HepG2 (cell line): ENCODE measurements around the gene SEMA3B. TPM values are rescaled to one million over a fixed set of nuclear protein-coding genes. Genes with fewer than 3 reads are reported as not detected.

Experiments used
- ATAC-seq: fragments of 200-7000 bp; cut with Tn5 transposase; 3 replicates; pipeline ENCODE4 v1.9.1; 2020; ENCODE audit warnings: mild to moderate bottlenecking, moderate library complexity
- BruUV-seq: library from RNA; stranded (reverse); fragments of 400-500 nt; replicated peaks from 2 replicates; lab custom pipeline; 2021; lab: Mats Ljungman, UMichigan
- CTCF ChIA-PET: fragments of 300-600 bp; formaldehyde crosslinking; extraction: SDS; loops from one replicate; lab custom pipeline; 2021; ENCODE audit warnings: low total read pairs, inconsistent platforms, low intra/inter-chr PET ratio; lab: Yijun Ruan, JAX
- POLR2A ChIA-PET: fragments of 350-600 bp; sonication (Branson Sonifier 250); formaldehyde crosslinking; loops from one replicate; lab custom pipeline; 2020; ENCODE audit warnings: antibody characterized with exemption, inconsistent platforms; lab: Yijun Ruan, JAX
- DNase-seq: peaks from one replicate; pipeline ENCODE4 v3.0.0-alpha.2; 2015; ENCODE audit warnings: low spot score
- FAIRE-seq: peaks from 3 replicates; lab custom pipeline; 2011; peaks lifted over from hg19 to GRCh38; lab: Jason Lieb, UNC
- H2AFZ ChIP-seq: one replicate; pipeline ENCODE4 v1.6.1; 2011; ENCODE audit warnings: low read length, inconsistent platforms
- H3K27ac ChIP-seq: fragments of 300-600 bp; 3 replicates; pipeline ENCODE4 v1.8.0; 2011; ENCODE audit warnings: mixed run types, mild to moderate bottlenecking, mixed read lengths, low read length, inconsistent platforms; ENCODE audit not compliant: insufficient read depth; ENCODE audit errors: extremely low read length
- H3K27me3 ChIP-seq, 2 experiments: fragments of 200-600 bp in 1 of 2; 2 replicates in 1 of 2; 3 replicates in 1 of 2; pipeline versions ENCODE4 v1.6.0 to v1.8.0; 2011; ENCODE audit warnings: low read length in 2 of 2, mild to moderate bottlenecking in 2 of 2, moderate library complexity in 2 of 2, inconsistent platforms in 1 of 2; ENCODE audit not compliant: insufficient read depth in 2 of 2, control insufficient read depth in 1 of 2
- H3K36me3 ChIP-seq, 2 experiments: fragments of 200-600 bp in 1 of 2; replicated peaks in 1 of 2; 2 replicates in 1 of 2; 3 replicates in 1 of 2; pipeline versions ENCODE4 v1.5.1 to v1.8.0; 2011; ENCODE audit warnings: low read length in 2 of 2, inconsistent platforms in 1 of 2; ENCODE audit not compliant: insufficient read depth in 2 of 2, control insufficient read depth in 1 of 2
- H3K4me1 ChIP-seq: 2 replicates; pipeline ENCODE4 v1.5.1; 2012; ENCODE audit warnings: low read length, inconsistent platforms; ENCODE audit not compliant: insufficient read depth
- H3K4me2 ChIP-seq: 2 replicates; pipeline ENCODE4 v1.6.0; 2011; ENCODE audit warnings: low read depth, low read length, inconsistent platforms
- H3K4me3 ChIP-seq, 3 experiments: fragments of 200-600 bp in 1 of 3; sonication (generic), shearing (Covaris generic) in 1 of 3; replicated peaks in 1 of 3; 2 replicates each; pipeline ENCODE4 v1.5.1; 2011 to 2016; ENCODE audit warnings: low read length in 3 of 3, inconsistent platforms in 2 of 3, low read depth in 2 of 3, mild to moderate bottlenecking in 2 of 3, control low read depth in 1 of 3, mixed read lengths in 1 of 3; ENCODE audit not compliant: insufficient read depth in 1 of 3
- H3K79me2 ChIP-seq: one replicate; pipeline ENCODE4 v1.6.1; 2011; ENCODE audit warnings: low read length, inconsistent platforms; ENCODE audit not compliant: insufficient read depth
- H3K9ac ChIP-seq: 2 replicates; pipeline ENCODE4 v1.6.0; 2011; ENCODE audit warnings: mild to moderate bottlenecking, low read depth, low read length, inconsistent platforms; ENCODE audit not compliant: insufficient read depth
- H3K9me3 ChIP-seq: 2 replicates; pipeline ENCODE4 v1.5.1; 2012; ENCODE audit warnings: mild to moderate bottlenecking, low read length
- H4K20me1 ChIP-seq: 2 replicates; pipeline ENCODE4 v1.6.0; 2011; ENCODE audit warnings: inconsistent platforms, mild to moderate bottlenecking, low read length, moderate library complexity; ENCODE audit not compliant: insufficient read depth
- GABPA ChIP-seq, 2 experiments: IDR thresholded peaks; 2 replicates each; pipeline ENCODE4 v1.6.1; 2011 to 2016; ENCODE audit warnings: low read depth in 2 of 2, low read length in 1 of 2, missing biosample characterization in 1 of 2, missing genetic modification characterization in 1 of 2
- MAFG ChIP-seq: sonication (generic); formaldehyde crosslinking; IDR thresholded peaks from 2 replicates; pipeline ENCODE4 v1.5.1; 2020; ENCODE audit warnings: mild to moderate bottlenecking, missing genetic modification reagents
- SMAD9 ChIP-seq: sonication (generic); formaldehyde crosslinking; IDR thresholded peaks from 2 replicates; pipeline ENCODE4 v1.5.1; 2020; ENCODE audit warnings: mild to moderate bottlenecking, missing genetic modification reagents
- SYNCRIP ChIP-seq: fragments of 200-400 bp; formaldehyde crosslinking; IDR thresholded peaks from 2 replicates; pipeline ENCODE4 v1.6.1; 2018; ENCODE audit warnings: mild to moderate bottlenecking, low read depth, low read length; ENCODE audit not compliant: insufficient read depth
- WGBS: methylation state at CpG from one replicate; pipeline ENCODE4 v1.1.6; 2017; ENCODE audit warnings: low lambda C conversion rate; 5-methylcytosine and 5-hydroxymethylcytosine counted together
- in situ Hi-C: cut with HindIII; loops from 2 replicates; pipeline ENCODE4 v1.10.0; 2017; ENCODE audit warnings: low pct_unique_long_range_greater_than_20kb; ENCODE audit not compliant: extremely low pct_ligation_motif_present
- intact Hi-C: fragments of 100-400 bp; cut with micrococcal nuclease; formaldehyde crosslinking; loops from one replicate; pipeline ENCODE4 v1.10.0; 2022; ENCODE audit not compliant: unreplicated experiment
- polyA plus RNA-seq, 8 experiments: library from polyadenylated mRNA; depleted of rRNA in 3 of 8; stranded (reverse) in 7 of 8; unstranded in 1 of 8; fragments of >200 nt; fragmentation: Illumina TruSeq in 4 of 8; extraction: Trizol in 4 of 8; gene quantifications; 2 replicates each; pipeline versions ENCODE4 v1.2.1 to v1.2.3, GENCODE V29; 2011 to 2016; ENCODE audit warnings: low read depth in 4 of 8, missing spikeins in 1 of 8, mixed read lengths in 1 of 8; ENCODE audit not compliant: insufficient read depth in 1 of 8
- total RNA-seq, 5 experiments: library from RNA; depleted of rRNA; stranded (reverse); fragments of >200 nt; fragmentation: Illumina TruSeq; extraction: Trizol; gene quantifications; 2 replicates each; pipeline ENCODE4 v1.2.3, GENCODE V29; 2016; ENCODE audit warnings: low read depth in 1 of 5
- TF ChIP-seq, protein P1 (sequence below): sonication (generic); formaldehyde crosslinking; IDR thresholded peaks from 2 replicates; pipeline ENCODE4 v1.4.0; 2020; ENCODE audit warnings: missing genetic modification reagents
- TF ChIP-seq, protein P2 (sequence below): IDR thresholded peaks from 2 replicates; pipeline ENCODE4 v1.6.1; 2016

SEMA3B gene
- total and polyA plus RNA-seq, 2 of the 13 experiments (the other 11 are each of a cell fraction or from before 2014, with no cell fraction given), result 93.2 to 158 TPM

DNA sequence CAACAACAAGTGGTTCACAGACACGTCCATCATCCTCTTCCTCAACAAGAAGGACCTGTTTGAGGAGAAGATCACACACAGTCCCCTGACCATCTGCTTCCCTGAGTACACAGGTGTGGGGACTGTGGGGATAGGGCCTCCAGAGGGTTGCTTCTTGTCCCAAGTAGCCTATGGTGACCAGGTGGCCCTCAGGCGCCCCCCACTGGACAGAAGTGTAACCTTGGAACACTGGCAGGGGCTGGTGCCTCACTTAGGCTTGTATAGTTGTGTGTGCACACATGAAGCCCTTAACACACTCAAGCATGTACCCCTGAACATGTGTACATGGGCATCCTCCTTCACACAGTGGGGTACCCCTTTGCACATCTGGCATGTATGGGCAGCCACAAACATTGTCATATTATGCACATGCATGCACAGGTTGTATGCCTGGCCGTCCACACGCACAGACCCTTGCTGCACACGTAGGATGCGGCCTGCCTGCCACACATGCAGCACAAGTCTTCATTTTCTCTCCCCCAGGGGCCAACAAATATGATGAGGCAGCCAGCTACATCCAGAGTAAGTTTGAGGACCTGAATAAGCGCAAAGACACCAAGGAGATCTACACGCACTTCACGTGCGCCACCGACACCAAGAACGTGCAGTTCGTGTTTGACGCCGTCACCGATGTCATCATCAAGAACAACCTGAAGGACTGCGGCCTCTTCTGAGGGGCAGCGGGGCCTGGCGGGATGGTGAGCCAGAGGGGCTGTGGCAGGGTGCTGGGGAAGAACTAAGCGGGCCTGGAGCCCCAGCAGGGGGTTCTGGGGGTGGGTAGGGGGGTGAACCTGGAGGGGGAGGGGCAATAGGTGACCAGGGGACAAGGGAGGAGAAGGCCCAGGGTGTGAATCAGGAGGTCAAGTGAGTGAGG lies 11.7 kb upstream of the SEMA3B start (continued):
- TF ChIP-seq SMAD9 (no peak), GABPA (IDR thresholded peaks at IDR 0.05; ENCODE audit: low read depth, low read length) (no peak), GABPA (CRISPR knock-in tag; IDR thresholded peaks at IDR 0.05; ENCODE audit: low read depth) (peak; percentile 53; the same call in 1 of the 2 replicates)

DNA sequence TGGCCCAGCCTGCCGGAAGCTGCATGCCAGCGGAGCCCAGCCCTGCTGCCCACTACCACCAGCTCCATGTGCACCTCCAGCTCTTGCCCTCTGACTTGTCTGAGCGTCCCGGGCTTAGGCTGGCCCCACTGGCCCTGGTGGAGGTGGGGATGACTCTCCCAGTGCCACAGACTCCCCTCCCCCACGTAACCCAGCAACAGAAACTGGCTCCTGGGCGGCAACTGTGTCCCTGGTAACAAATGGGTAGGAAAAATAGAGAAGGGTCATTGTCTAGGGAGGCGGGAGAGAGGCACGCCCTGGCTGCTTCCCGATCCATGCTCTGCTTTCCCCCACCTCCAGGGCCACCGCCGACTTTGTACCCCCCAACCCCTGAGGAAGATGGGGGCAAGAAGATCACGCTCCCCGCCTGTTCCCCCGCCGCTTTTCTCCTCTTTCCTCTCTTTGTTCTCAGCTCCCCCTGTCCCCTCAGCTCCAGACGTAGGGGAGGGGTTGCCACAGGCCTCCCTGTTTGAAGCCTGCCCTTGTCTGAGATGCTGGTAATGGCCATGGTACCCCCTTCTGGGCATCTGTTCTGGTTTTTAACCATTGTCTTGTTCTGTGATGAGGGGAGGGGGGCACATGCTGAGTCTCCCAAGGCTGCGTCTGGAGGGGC lies 10.8 kb upstream of the SEMA3B start:
- POLR2A ChIA-PET, result interaction anchor here (0.6 to 8.0 kb wide), 5 partner anchors 13 to 66 kb away, joined by 3 to 155 read pairs (median 8); partner anchors contain the start of genes GNAI2 and SEMA3B

More for the DNA sequence above, 10.8 kb upstream of the SEMA3B start:
- peaks cover 12% of the 10 kb centered on the region for H3K79me2 ChIP-seq
- H3K4me2 ChIP-seq, result no peak overlapping the region
- no peaks in the 10 kb centered on the region for H3K27me3 ChIP-seq
- H3K4me1 ChIP-seq, result peaks cover 45% of the 10 kb centered on the region
- no peak overlapping the region for H2AFZ ChIP-seq
- no peak overlapping the region for H3K4me3 ChIP-seq
- CTCF ChIA-PET, result interaction anchor here (1.1 to 3.1 kb wide), 3 partner anchors 15 to 66 kb away, joined by 4 to 81 read pairs (median 26); no protein-coding TSS in a partner anchor
- intact Hi-C loops (no loop called here), in situ Hi-C loops (no loop called here)
- DNase-seq (no peak), FAIRE-seq (no peak), ATAC-seq (no peak)
- H3K36me3 ChIP-seq, result peaks cover 16 to 28% of the 10 kb centered on the region in 2 experiments
- H4K20me1 ChIP-seq, result no peaks in the 10 kb centered on the region
- H3K9me3 ChIP-seq, result no peaks in the 10 kb centered on the region
- BruUV-seq, result no TSS peak
- no peak overlapping the region for H3K27ac ChIP-seq
- WGBS, result 98% methylated on average over 13 of the region's 17 CpGs
- no peak for TF ChIP-seq SMAD9
- TF ChIP-seq MAFG, result no peak
- TF ChIP-seq, protein P1, sequence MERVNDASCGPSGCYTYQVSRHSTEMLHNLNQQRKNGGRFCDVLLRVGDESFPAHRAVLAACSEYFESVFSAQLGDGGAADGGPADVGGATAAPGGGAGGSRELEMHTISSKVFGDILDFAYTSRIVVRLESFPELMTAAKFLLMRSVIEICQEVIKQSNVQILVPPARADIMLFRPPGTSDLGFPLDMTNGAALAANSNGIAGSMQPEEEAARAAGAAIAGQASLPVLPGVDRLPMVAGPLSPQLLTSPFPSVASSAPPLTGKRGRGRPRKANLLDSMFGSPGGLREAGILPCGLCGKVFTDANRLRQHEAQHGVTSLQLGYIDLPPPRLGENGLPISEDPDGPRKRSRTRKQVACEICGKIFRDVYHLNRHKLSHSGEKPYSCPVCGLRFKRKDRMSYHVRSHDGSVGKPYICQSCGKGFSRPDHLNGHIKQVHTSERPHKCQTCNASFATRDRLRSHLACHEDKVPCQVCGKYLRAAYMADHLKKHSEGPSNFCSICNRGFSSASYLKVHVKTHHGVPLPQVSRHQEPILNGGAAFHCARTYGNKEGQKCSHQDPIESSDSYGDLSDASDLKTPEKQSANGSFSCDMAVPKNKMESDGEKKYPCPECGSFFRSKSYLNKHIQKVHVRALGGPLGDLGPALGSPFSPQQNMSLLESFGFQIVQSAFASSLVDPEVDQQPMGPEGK, result no peak
- TF ChIP-seq, protein P2, sequence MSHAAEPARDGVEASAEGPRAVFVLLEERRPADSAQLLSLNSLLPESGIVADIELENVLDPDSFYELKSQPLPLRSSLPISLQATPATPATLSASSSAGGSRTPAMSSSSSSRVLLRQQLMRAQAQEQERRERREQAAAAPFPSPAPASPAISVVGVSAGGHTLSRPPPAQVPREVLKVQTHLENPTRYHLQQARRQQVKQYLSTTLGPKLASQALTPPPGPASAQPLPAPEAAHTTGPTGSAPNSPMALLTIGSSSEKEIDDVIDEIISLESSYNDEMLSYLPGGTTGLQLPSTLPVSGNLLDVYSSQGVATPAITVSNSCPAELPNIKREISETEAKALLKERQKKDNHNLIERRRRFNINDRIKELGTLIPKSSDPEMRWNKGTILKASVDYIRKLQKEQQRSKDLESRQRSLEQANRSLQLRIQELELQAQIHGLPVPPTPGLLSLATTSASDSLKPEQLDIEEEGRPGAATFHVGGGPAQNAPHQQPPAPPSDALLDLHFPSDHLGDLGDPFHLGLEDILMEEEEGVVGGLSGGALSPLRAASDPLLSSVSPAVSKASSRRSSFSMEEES, result no peak
- TF ChIP-seq SYNCRIP, result no peak
- H3K9ac ChIP-seq, result no peak overlapping the region
